HG03025 (cell line): ENCODE data around the gene WDR7.

ENCODE experiments used
- ATAC-seq: cut with Tn5 transposase; IDR thresholded peaks from one replicate; pipeline ENCODE4 v1.9.1; 2021; ENCODE audit warnings: mild to moderate bottlenecking, moderate library complexity; ENCODE audit not compliant: unreplicated experiment, low FRiP score

The WDR7 gene

DNA sequence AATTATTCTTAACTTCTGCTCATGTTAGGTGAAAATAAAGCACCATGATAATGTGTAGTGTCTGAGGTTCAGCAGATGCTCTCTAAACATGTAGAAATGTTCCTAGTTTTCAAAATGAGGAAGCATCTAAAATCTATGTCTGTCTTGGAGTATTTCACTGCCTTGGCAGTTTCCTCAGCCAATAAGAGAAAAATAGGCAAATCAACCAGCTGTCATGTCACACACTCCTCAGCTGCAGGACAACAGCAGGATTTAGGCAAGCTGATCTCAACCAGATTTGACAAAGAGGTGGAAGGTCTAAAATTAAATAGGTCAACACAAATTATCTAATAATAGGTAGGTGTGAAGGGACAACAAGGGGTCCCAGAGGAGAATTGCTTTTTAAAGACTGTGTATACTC, 331.6 kb downstream of the WDR7 start:
- ATAC-seq, result no peak

GRCh38 chr18:56983275-56983992, 332.3 kb downstream of the WDR7 start:
- no peak for ATAC-seq

GRCh38 chr18:56984731-56985130, 333.6 kb downstream of the WDR7 start:
- no peak for ATAC-seq

DNA sequence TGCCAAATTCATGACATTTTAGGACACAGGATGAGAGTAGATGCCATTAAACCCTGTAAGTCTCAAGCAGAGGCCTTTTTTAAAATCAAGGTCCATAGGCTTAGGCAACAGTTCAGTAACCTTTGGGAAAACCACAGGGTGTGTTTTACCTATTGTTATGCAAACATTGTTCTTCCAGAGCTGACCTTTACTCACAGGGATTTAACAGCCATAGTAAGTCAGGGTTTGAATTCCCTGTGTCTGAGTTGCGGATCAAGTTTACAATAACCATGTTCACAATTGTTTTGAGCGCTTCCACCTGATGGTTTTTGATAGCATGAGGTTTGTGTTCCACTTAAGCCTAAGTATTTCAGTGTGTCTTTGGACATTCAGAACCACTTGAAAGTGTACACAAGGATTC, 335.7 kb downstream of the WDR7 start:
- ATAC-seq, result no peak

DNA sequence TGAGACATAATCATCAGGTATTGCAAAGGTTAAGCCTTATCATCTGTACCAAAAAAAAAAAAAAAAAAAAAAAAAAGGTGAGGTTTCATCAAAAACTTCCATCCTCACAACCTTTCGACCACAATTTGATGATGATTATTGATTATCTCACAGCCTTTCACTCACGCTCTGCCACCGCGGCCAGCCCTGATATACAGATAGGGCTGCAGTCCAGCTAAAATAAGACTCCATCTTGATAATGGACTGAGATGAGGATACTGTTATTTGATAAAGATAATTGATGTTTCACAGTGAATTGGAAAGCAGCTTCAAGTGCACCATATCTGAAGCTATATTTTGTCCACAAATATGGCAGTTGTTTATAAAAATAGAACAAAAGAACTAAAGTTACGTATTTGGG, 336.1 kb downstream of the WDR7 start:
- no peak for ATAC-seq

GRCh38 chr18:56988022-56988421, 336.9 kb downstream of the WDR7 start:
- ATAC-seq, result no peak

DNA sequence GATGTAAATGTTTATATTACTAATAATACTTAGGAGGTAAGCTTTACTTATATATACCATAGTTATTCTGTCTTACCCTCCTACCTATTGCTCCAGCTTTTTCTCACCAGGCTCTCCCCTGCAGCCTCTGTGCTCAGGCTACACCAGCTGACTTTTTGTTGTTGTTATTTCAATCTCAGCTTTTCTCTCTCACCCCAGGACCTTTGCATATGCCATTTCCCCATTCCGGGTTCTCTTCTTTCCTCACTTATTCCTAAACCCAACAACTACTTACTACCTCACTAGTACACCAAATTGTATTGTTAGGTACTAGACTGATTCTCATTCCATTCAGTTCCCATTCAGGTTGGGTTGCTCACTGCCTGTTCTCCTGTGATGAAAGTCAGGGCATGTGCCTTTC, 339.5 kb downstream of the WDR7 start:
- no peak for ATAC-seq

GRCh38 chr18:56992777-56993176, 341.6 kb downstream of the WDR7 start:
- ATAC-seq, result no peak

GRCh38 chr18:56995579-56996188, 344.5 kb downstream of the WDR7 start:
- no peak for ATAC-seq

DNA sequence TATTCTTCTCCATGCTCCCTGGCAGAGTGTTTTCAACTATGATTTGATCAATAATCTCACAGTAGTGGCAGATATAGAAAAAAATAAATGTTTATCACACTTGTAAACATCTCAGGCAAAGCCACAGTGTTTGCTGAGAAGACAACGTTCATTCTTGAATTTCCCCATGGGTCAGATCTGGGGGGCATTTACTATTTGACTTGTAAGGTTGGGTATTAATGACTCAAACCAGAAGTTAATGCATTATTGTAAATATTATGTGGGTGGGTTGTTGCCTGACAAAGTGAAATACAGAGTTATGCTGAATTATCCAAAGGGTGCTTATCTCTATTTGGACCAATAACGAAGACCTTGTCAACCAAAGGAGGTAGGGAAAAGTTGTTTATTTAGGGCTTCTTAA, 346.0 kb downstream of the WDR7 start:
- no peak for ATAC-seq

GRCh38 chr18:56999823-57000222, 348.7 kb downstream of the WDR7 start:
- no peak for ATAC-seq

- ATAC-seq, result no peak
Measured at GRCh38 chr18:57002627-57003026, 351.5 kb downstream of the WDR7 start.

GRCh38 chr18:57003342-57003741, 352.2 kb downstream of the WDR7 start:
- no peak for ATAC-seq

- peak; percentile 94 for ATAC-seq
Measured at GRCh38 chr18:57004366-57005121, 353.4 kb downstream of the WDR7 start.

DNA sequence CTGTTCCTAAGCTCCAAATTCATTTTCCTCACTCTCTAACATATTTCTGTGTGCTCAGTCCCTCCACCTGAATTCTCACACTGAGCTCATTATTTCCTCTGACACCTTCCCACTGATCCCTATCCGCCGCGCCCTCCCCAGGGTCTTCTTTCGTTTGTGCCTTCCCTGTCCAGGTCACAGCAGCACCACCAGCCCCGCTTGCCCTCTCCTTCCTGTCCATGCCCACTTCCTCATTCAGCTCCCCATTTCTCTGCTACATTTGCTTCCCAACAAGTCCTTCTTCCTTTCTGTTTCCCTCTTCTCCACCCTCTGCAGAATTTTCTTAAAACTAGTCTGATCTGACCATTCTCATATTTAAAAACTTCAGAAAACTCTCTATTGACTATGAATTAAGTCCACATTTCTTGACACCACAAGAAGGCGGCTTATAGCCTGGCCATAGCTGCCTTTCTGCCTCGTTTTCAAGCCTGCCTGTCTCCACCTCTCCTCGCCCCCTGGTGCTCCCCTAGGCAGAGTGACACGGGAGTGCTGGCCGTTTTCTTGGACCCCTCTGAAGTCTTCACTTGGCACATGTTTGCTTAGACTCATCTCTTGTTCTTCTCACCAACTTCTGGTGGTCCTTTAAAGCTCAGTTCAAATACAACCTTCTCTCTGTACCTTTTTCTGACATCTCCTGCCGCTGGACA, 357.0 kb downstream of the WDR7 start:
- ATAC-seq, result no peak

DNA sequence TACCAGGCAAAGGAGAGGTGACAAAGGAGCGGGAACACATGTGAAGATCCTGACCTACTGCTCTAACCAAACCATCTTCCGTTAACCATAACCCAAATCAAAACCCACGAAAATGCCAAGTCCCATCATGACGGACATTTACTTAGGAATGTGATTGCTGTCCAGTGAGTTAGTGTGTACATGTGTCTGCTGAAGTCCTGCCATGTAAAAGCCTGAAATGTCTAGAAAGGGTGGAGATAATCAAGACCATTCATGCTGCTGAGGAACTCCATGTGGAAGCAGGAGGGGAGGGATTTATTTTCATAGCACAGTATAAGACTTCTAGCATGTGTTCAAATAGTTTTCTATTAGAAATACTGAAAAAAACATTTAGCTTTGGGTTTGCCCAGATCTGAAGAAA, 358.7 kb downstream of the WDR7 start:
- ATAC-seq, result no peak

DNA sequence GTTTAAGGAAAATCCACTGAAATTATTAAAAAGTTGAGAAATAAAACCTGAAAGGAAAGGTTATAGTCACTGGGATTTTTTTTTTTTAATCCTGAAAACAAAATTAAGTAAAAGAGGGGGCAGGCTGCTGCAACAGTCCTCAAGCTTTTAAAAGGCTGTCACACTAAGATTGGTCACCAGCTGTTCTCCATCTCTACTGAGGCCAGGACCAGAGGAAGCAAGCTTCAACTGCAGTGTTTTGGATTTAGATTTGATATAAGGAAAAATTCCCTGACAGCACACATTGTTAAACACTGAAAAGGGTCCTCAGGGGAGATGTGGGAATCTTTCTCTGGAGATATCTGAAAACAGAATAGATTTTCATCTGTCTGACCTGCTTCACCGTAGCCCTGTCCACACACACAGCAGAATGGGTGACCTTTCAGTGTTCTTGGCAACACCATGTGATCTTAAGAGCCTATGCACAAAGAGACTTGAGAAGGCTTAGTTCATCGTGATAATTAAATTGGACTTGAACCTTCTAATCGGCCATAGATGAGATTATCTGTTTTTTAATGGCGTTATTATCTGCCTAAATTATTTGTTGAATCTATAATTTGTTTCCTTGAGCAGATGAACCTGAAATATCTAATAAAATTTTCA, 363.7 kb downstream of the WDR7 start:
- ATAC-seq, result no peak

- no peak for ATAC-seq
Measured at GRCh38 chr18:57015451-57015850, 364.3 kb downstream of the WDR7 start.

- ATAC-seq, result no peak
Measured at GRCh38 chr18:57018845-57019244, 367.7 kb downstream of the WDR7 start.

DNA sequence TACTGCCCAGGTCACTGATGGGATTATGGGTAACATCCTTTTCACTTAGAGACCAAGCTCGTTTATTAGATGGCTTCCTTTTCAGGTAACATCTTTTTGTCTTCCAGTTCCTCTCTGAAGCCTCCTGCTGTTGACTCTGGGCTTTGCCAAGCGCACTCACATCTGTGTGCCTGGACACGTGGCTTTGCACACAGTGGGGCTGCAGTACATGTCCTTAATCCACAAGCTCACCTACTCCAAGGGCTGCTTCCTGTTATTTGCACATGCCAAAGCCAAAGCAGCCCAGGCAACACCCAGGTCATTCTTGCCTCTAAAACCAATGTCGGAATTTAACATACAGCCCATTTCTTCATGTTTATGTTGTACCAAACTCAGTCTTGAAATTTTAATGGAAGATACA, 371.6 kb downstream of the WDR7 start:
- ATAC-seq, result no peak
